Pancreas (tissue), 10 donors: ENCODE measurements around the gene HOXA13. TPM values are rescaled to one million over a fixed set of nuclear protein-coding genes. Genes with fewer than 3 reads are reported as not detected.

Source experiments
- ATAC-seq, 4 donors: fragments of 200-7000 bp; cut with Tn5 transposase; one replicate each; pipeline versions ENCODE4 v1.8.0 to v1.9.1; 2020; ENCODE audit warnings: mild to moderate bottlenecking in 4 of 4, moderate library complexity in 4 of 4
- DNase-seq, 6 donors: peaks; one replicate each; pipeline ENCODE4 v3.0.0-alpha.2; 2020
- FAIRE-seq: peaks from 2 replicates; lab custom pipeline; 2012; peaks lifted over from hg19 to GRCh38; lab: Jason Lieb, UNC
- H3K27ac ChIP-seq, 4 donors: fragments of 200-600 bp; sonication (generic); 1 replicate in 3 of 4; 2 replicates in 1 of 4; pipeline versions ENCODE4 v1.5.0 to v1.8.0; 2020
- H3K27me3 ChIP-seq, 4 donors: fragments of 200-600 bp; one replicate each; pipeline ENCODE4 v1.8.0; 2021
- H3K36me3 ChIP-seq, 3 donors: fragments of 200-600 bp; sonication (generic) in 1 of 3; one replicate each; pipeline versions ENCODE4 v1.5.0 to v1.8.0; 2020 to 2021
- H3K4me1 ChIP-seq, 3 donors: fragments of 200-600 bp; one replicate each; pipeline ENCODE4 v1.8.0; 2021
- H3K4me3 ChIP-seq, 4 donors: fragments of 200-600 bp; sonication (generic) in 2 of 4; one replicate each; pipeline versions ENCODE4 v1.5.0 to v1.8.0; 2020 to 2021
- H3K9me3 ChIP-seq, 4 donors: fragments of 200-600 bp; one replicate each; pipeline ENCODE4 v1.8.0; 2021
- CTCF ChIP-seq, 4 donors: fragments of 200-600 bp; sonication (generic) in 3 of 4; IDR thresholded peaks; one replicate each; pipeline versions ENCODE4 v1.5.0 to v1.8.0; 2021; ENCODE audit warnings: antibody characterized with exemption in 4 of 4
- WGBS, 2 donors: extraction: QIAGEN DNeasy Blood & Tissue Kit; methylation state at CpG; one replicate each; pipeline ENCODE4 v1.1.7; 2013; 5-methylcytosine and 5-hydroxymethylcytosine counted together
- intact Hi-C, 3 donors: fragments of 100-400 bp; cut with DNase I; formaldehyde crosslinking; loops; one replicate each; pipeline versions ENCODE4 v1.11.1 to v1.14.2; 2022
- polyA plus RNA-seq, 2 donors: library from polyadenylated mRNA; stranded (reverse); fragments of 200-250 nt; gene quantifications; one replicate each; pipeline ENCODE4 v1.2.3, GENCODE V29; 2013
- total RNA-seq, 6 donors: library from RNA; stranded (reverse); fragmentation: NEBNext Ultra II Directional in 4 of 6; extraction: Animal tissue kit (Norgen Biotek cat#: 25700) in 4 of 6; gene quantifications; one replicate each; pipeline versions ENCODE4 v1.2.1 to v1.2.4, GENCODE V29; 2021 to 2023
- donor health status: healthy with polysubstance abuse.
- donor health status: DM: no; HTN: no; CAD: no; lungs with moderate emphysema.
- donor health status: DM: no; HTN: no; CAD: no.
- donor health status: control.
- donor health status: control.
- donor health status: Bipolar disorder and iron deficiency.
- donor health status: DM: yes; HTN: yes; CAD: no.
- donor health status: DM: no; HTN: no; CAD: no.
- donor health status: DM: no; HTN: no; CAD: no.
- donor health status: DM: yes; HTN: yes; CAD: no.

Gene HOXA13
- total and polyA plus RNA-seq, 8 donors = 0.03 TPM; not detected in 7

DNA sequence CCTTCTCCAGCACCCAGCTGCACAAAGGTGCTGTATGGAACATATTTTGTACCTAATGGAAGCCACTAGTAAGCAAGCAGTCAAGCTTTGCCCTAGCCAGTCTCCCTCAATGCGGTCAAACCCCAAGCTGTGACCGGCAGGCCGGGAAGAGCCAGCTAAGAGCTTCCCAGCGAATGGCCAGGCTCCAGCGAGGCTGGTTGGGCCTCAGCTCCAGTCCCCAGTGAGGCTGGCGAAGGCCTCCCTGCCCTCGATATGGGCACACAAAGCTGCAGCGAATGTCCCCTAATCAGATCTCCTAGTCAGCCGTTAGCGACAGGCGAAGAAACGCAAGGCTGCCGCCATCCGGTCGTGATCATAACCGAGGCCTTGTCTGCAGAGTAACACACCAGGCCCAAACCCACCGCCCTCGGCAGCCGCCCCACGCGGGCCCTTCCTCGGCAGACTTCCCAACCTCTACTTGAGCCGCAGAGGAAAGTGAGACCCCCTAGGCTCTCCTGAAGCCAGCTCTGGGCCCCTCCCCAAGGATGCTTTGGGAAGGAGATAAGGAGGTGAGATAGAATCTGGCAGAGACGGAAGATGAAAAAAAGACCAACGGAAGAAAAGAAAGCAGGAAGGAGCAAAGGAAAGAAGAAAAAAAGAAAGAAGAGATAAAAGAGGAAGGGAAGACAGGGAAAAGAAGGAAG, 31.5 kb downstream of the HOXA13 start:
- Histone ChIP-seq H3K27me3 (peaks cover 19 to 95% (median 48%) of the 10 kb centered on the region in 4 donors), H3K27ac (no peak overlapping the region), H3K4me1 (peaks cover 0 to 9% (median 0%) of the 10 kb centered on the region in 3 donors), H3K36me3 (no peaks in the 10 kb centered on the region), H3K4me3 (no peak overlapping the region), H3K9me3 (no peaks in the 10 kb centered on the region)
- TF ChIP-seq CTCF (IDR thresholded peaks at IDR 0.05) = no peak
- peak in 3 of 6 donors; percentile 3 to 61 (median 59) for DNase-seq
- no peak for FAIRE-seq
- ATAC-seq = no peak
- WGBS, 2 donors = 17 to 18% methylated on average over 25 of the region's 25 CpGs
- intact Hi-C loops = no loop called here

DNA sequence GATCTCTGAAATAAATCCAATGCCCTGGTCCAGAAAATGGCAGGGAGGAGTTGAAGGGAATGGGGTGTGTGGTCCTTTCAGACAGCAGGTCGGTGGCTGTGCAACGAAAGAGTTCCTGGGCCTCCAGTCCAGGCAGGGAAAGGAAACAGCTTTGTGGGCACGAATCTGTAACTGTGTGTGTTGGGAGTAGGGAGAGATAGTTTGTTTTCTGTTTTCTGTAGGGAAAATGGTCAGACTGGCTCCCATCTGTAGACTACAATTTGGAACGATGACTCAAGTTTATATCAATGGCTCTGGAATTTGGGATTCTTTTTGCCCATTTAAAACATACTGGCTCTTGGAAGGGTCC, 32.0 kb downstream of the HOXA13 start:
- H3K27me3 ChIP-seq = peaks cover 19 to 89% (median 46%) of the 10 kb centered on the region in 4 donors
- H3K4me3 ChIP-seq = no peak overlapping the region
- FAIRE-seq (no peak), ATAC-seq (no peak), DNase-seq (peak in 2 of 6 donors; percentile 3 to 7)
- 15 to 24% methylated on average over 4 of the region's 4 CpGs for WGBS, 2 donors
- no peaks in the 10 kb centered on the region for H3K9me3 ChIP-seq
- H3K27ac ChIP-seq = no peak overlapping the region
- no peaks in the 10 kb centered on the region for H3K36me3 ChIP-seq
- H3K4me1 ChIP-seq = peaks cover 0 to 5% (median 0%) of the 10 kb centered on the region in 3 donors
- TF ChIP-seq CTCF (IDR thresholded peaks at IDR 0.05) = no peak
- intact Hi-C loops = no loop called here

GRCh38 chr7:27166531-27167505, 33.1 kb downstream of the HOXA13 start:
- DNase-seq = peak in 3 of 6 donors; percentile 7 to 51 (median 50)
- Histone ChIP-seq H3K9me3 (no peaks in the 10 kb centered on the region), H3K27ac (no peak overlapping the region), H3K36me3 (no peaks in the 10 kb centered on the region), H3K4me3 (no peak overlapping the region), H3K27me3 (peaks cover 19 to 81% (median 42%) of the 10 kb centered on the region in 4 donors), H3K4me1 (peaks cover 0 to 2% (median 0%) of the 10 kb centered on the region in 3 donors)
- no peak for FAIRE-seq
- no peak for TF ChIP-seq CTCF (IDR thresholded peaks at IDR 0.05)
- 11 to 12% methylated on average over 49 to 50 of the region's 50 CpGs for WGBS, 2 donors
- intact Hi-C loops = no loop called here
- no peak for ATAC-seq

DNA sequence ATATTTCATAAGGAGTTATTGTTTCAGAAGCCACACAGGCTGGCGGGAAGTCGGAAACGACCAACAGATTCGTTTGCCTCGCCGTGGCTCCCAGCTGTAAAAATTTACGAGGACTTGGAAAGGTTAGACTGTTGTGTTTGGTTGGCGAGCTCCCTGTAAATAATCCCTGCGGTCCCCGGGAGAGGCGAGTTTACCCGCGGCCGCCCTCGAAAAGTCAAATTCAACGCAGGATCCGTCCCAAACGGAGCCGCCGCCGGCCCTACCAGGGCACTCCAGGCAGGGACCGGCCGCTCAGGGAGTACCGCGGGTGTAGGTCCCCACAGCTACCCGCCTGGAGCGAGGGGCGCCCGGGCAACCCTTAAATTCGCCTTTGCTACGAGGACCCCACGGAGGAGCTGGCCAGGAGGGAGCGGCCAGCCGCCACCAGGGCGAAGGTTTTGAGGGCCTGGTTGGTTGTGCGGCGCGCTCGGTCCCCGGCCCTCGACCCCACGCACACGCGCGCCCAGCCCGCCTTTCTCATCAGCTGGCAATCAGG, 33.8 kb downstream of the HOXA13 start:
- Histone ChIP-seq H3K27me3 (peaks cover 19 to 79% (median 38%) of the 10 kb centered on the region in 4 donors), H3K4me1 (peaks cover 0 to 2% (median 0%) of the 10 kb centered on the region in 3 donors), H3K36me3 (no peaks in the 10 kb centered on the region), H3K9me3 (no peaks in the 10 kb centered on the region), H3K27ac (no peak overlapping the region), H3K4me3 (peak overlapping the region in 1 of 4 donors; percentile 10)
- intact Hi-C loops = no loop called here
- no peak for ATAC-seq
- whole genome bisulfite sequencing, 2 donors = 10% methylated on average over 46 of the region's 46 CpGs
- no peak for TF ChIP-seq CTCF (IDR thresholded peaks at IDR 0.05)
- peak in 3 of 6 donors; percentile 7 to 69 (median 56) for DNase-seq
- no peak for FAIRE-seq
